ENCODE data around the gene CFAP157. TPM values are rescaled to one million over a fixed set of nuclear protein-coding genes. Genes with fewer than 3 reads are reported as not detected.

The CFAP157 gene
- total RNA-seq, 1 experiment from 2014 or later, result 0.68 TPM

- Histone ChIP-seq H2AFZ (no peak overlapping the region), H3K27ac (no peak overlapping the region), H3K36me3 (ENCODE audit: low read depth) (no peaks in the 10 kb centered on the region), H4K20me1 (ENCODE audit: insufficient read depth) (no peaks in the 10 kb centered on the region), H3K27me3 (ENCODE audit: insufficient read depth, low read depth) (no peaks in the 10 kb centered on the region), H3K9me2 (ENCODE audit: insufficient read depth) (no peaks in the 10 kb centered on the region), H3K4me2 (no peak overlapping the region), H3K4me3 (no peak overlapping the region), H3K4me1 (replicated peaks; ENCODE audit: insufficient read depth) (peaks cover 10% of the 10 kb centered on the region), H3K79me2 (ENCODE audit: low read depth) (no peaks in the 10 kb centered on the region), H3K9me3 (ENCODE audit: insufficient read depth, low read depth) (no peaks in the 10 kb centered on the region), H3F3A (ENCODE audit: insufficient read depth, low read depth) (no peaks in the 10 kb centered on the region)
- BruUV-seq (replicated peaks), result no TSS peak
- intact Hi-C loops (cut with micrococcal nuclease; ENCODE audit: unreplicated experiment), result loop anchor here (10.0 kb wide), 1 partner anchor 66 kb away; the partner anchor contains the start of gene STXBP1
- no peak for DNase-seq
- no peak for TF ChIP-seq EZH2 (IDR thresholded peaks at IDR 0.05; ENCODE audit: low read depth)
- ChIA-PET CTCF (no interaction called here), POLR2A (ENCODE audit: unreplicated experiment) (no interaction called here)
Observed at GRCh38 chr9:127680846-127681245, 25.9 kb upstream of the CFAP157 start.

DNA sequence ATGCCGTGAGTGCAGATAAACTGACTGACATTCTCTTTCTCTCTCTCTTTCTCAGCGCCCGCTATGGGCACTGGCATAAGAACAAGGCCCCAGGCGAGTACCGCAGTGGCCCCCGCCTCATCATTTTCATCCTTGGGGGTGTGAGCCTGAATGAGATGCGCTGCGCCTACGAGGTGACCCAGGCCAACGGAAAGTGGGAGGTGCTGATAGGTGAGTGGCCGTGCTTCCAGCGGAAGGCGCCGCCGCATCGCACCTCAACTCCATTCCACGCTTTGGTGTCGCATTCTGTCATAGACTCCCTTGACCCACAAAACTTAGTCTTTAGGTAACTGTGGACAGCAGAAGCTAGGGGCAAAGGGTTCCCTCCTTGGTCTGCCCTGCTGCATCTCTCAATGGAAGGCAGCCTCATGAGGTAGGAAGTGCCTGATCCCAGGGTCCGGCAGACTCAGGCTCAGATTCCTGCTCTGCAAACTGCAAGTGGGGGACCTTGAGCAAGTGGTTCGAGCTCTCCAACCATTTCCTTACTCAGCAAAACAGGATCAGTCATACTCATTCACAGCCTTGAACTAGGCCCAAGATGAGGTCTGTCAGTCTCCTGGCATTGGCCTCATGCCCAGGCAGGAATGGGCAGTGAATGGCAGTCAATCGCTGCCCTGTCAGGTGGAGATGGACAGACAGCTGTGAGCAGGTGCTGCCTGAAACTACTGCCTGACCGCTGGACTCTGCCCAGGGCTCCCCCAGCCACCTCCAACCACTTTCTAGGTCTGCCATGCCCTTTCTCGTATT is 24.2 kb upstream of the CFAP157 start:
- no TSS peak for BruUV-seq (replicated peaks)
- Histone ChIP-seq H3K27me3 (ENCODE audit: insufficient read depth, low read depth) (no peaks in the 10 kb centered on the region), H4K20me1 (ENCODE audit: insufficient read depth) (no peaks in the 10 kb centered on the region), H3K9me2 (ENCODE audit: insufficient read depth) (no peaks in the 10 kb centered on the region), H3K4me2 (no peak overlapping the region), H3K79me2 (ENCODE audit: low read depth) (no peaks in the 10 kb centered on the region), H3K36me3 (ENCODE audit: low read depth) (no peaks in the 10 kb centered on the region), H3K27ac (no peak overlapping the region), H3K9me3 (ENCODE audit: insufficient read depth, low read depth) (no peaks in the 10 kb centered on the region), H3K4me3 (no peak overlapping the region), H3F3A (ENCODE audit: insufficient read depth, low read depth) (no peaks in the 10 kb centered on the region), H3K4me1 (replicated peaks; ENCODE audit: insufficient read depth) (peaks cover 10% of the 10 kb centered on the region), H2AFZ (no peak overlapping the region)
- ChIA-PET CTCF (no interaction called here), POLR2A (ENCODE audit: unreplicated experiment) (no interaction called here)
- no peak for TF ChIP-seq CTCF (conservative IDR thresholded peaks at IDR 0.05)
- TF ChIP-seq EZH2 (IDR thresholded peaks at IDR 0.05; ENCODE audit: low read depth), result no peak
- intact Hi-C loops (cut with micrococcal nuclease; ENCODE audit: unreplicated experiment), result loop anchor here (10.0 kb wide), 1 partner anchor 68 kb away; the partner anchor contains the start of gene STXBP1
- no peak for DNase-seq

- CTCF ChIA-PET, result no interaction called here
Observed at GRCh38 chr9:127683723-127684122, 23.1 kb upstream of the CFAP157 start.

More at GRCh38 chr9:127683723-127684122, 23.1 kb upstream of the CFAP157 start:
- H4K20me1 ChIP-seq (ENCODE audit: insufficient read depth), result no peaks in the 10 kb centered on the region
- H3K4me1 ChIP-seq (replicated peaks; ENCODE audit: insufficient read depth), result peaks cover 10% of the 10 kb centered on the region
- no peaks in the 10 kb centered on the region for H3K27me3 ChIP-seq (ENCODE audit: insufficient read depth, low read depth)
- H3K9me3 ChIP-seq (ENCODE audit: insufficient read depth, low read depth), result no peaks in the 10 kb centered on the region
- TF ChIP-seq EZH2 (IDR thresholded peaks at IDR 0.05; ENCODE audit: low read depth), result no peak
- TF ChIP-seq CTCF (conservative IDR thresholded peaks at IDR 0.05), result no peak
- POLR2A ChIA-PET (ENCODE audit: unreplicated experiment), result interaction anchor here (0.5 kb wide), 1 partner anchor 138 kb away, joined by 4 read pairs; no protein-coding TSS in a partner anchor
- no peaks in the 10 kb centered on the region for H3F3A ChIP-seq (ENCODE audit: insufficient read depth, low read depth)
- DNase-seq, result no peak
- no TSS peak for BruUV-seq (replicated peaks)
- no peaks in the 10 kb centered on the region for H3K9me2 ChIP-seq (ENCODE audit: insufficient read depth)
- intact Hi-C loops (cut with micrococcal nuclease; ENCODE audit: unreplicated experiment), result loop anchor here (10.0 kb wide), 1 partner anchor 69 kb away; the partner anchor contains the start of gene STXBP1
- H3K4me3 ChIP-seq, result no peak overlapping the region
- H3K4me2 ChIP-seq, result no peak overlapping the region
- no peaks in the 10 kb centered on the region for H3K36me3 ChIP-seq (ENCODE audit: low read depth)
- H3K79me2 ChIP-seq (ENCODE audit: low read depth), result no peaks in the 10 kb centered on the region
- H3K27ac ChIP-seq, result no peak overlapping the region
- no peak overlapping the region for H2AFZ ChIP-seq
